ENCODE results near the gene LEF1. TPM values are rescaled to one million over a fixed set of nuclear protein-coding genes. Genes with fewer than 3 reads are reported as not detected.
A peak's percentile ranks its signal among the peaks of the same experiment; 100 is the strongest.

The LEF1 gene
- 4.3 TPM for total RNA-seq
- long read RNA-seq, partial matches to known transcripts: 1 of 5 reads
- long read RNA-seq, other reads (novel, unspliced or antisense): 0 of 5 reads

DNA sequence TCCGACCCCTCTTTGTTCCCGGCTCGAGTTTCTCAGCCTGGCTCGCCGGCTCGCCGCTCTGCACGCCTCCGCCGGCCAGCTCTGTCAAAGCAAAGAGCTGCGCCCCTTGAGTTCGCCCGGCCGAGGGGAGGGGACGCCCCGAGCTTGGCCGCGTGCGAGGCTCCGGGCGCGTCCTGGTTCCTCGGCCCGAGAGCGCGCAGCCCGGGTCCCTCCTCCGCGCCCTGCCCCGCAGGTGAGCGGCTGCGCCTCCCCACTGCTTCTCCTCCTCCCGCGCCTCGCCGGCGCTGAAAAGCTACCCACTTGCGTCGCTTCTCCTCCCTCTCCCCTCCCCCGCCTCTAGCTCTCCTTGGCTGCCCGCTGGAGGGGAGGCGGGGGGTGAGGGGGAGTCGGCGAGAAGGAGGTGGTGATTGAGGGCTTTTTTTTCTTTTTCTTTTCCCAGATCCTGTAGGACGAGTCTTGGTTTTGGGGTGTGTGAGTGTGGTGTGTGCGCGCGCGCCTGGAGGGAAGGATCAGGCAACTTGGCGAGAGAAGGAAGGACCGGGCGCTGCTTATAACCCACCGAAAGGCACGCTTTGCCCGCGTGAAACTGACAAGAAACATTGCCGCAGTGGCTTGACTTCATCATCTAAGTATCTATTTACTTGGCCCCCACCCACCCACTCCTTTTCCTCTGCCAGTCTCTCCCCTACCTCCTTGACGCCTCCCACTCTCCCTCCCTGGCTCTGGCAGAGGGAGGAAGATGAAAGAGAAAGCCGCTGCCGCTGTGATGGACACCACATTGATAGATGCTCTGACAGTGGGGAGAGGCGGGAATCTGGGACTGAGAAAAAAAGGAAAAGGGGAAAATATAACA lies at the start of gene LEF1:
TSS of gene LEF1 (minus strand) at position 262 of the 853 bp plus-strand sequence. CDS start 1,165 bp downstream, outside the sequence.
- no peaks in the 10 kb centered on the region for H3K36me3 ChIP-seq
- peaks cover 77% of the 10 kb centered on the region for H3K27me3 ChIP-seq (ENCODE audit: low read depth)
- intact Hi-C loops (cut with DNase I): no loop called here
- peak within 1 kb of the TSS; percentile 65 for H3K4me3 ChIP-seq
- peak within 1 kb of the TSS; percentile 18 for H3K27ac ChIP-seq
- peaks cover 46% of the 10 kb centered on the region for H3K4me1 ChIP-seq
- no peaks in the 10 kb centered on the region for H3K9me3 ChIP-seq
- peak; percentile 34 to 51 for ATAC-seq
- no peak for DNase-seq
- TF ChIP-seq, protein P1, sequence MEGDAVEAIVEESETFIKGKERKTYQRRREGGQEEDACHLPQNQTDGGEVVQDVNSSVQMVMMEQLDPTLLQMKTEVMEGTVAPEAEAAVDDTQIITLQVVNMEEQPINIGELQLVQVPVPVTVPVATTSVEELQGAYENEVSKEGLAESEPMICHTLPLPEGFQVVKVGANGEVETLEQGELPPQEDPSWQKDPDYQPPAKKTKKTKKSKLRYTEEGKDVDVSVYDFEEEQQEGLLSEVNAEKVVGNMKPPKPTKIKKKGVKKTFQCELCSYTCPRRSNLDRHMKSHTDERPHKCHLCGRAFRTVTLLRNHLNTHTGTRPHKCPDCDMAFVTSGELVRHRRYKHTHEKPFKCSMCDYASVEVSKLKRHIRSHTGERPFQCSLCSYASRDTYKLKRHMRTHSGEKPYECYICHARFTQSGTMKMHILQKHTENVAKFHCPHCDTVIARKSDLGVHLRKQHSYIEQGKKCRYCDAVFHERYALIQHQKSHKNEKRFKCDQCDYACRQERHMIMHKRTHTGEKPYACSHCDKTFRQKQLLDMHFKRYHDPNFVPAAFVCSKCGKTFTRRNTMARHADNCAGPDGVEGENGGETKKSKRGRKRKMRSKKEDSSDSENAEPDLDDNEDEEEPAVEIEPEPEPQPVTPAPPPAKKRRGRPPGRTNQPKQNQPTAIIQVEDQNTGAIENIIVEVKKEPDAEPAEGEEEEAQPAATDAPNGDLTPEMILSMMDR (IDR thresholded peaks at IDR 0.05): no peak

DNA sequence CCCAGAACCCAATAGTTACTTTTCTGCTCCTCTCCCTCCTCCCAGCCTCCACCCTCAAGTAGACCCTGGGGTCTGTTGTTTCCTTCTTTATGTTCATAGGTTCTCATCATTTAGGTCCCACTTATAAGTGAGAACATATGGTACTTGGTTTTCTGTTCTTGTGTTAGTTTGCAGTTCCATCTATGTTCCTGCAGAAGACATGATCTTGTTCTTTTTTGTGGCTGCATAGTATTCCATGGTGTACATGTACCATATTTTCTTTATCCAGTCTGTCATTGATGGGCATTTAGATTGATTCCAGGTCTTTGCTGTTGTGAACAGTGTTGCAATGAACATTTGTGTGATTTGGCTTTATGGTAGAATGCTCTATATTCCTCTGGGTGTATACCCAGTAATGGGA lies 47.8 kb upstream of the LEF1 start:
- H3K27me3 ChIP-seq (ENCODE audit: low read depth): no peaks in the 10 kb centered on the region
- DNase-seq (no peak), ATAC-seq (no peak)
- TF ChIP-seq, protein P1 (IDR thresholded peaks at IDR 0.05): no peak
- no peak overlapping the region for H3K27ac ChIP-seq
- no peaks in the 10 kb centered on the region for H3K36me3 ChIP-seq
- no peak overlapping the region for H3K4me3 ChIP-seq
- H3K9me3 ChIP-seq: no peaks in the 10 kb centered on the region
- no peaks in the 10 kb centered on the region for H3K4me1 ChIP-seq
- intact Hi-C loops (cut with DNase I): no loop called here

DNA sequence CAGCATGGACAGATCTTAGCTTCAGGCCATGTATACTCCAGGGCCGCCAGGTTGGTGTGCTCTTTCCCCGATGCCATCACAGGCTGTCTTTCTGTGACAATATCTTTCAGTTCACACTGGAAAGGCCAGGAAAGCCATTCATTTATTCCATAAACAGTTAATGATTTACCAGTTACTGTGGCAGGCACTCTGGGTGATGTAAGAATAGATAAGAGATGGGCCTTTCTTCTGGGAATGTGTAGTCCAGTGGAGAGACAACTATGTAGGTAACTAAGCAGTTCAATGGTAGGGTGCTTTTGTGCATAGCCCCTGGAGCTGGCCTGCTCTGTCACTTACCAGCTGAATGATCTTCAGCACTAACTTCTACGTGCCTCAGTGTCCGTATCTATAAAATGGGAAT lies 46.3 kb upstream of the LEF1 start:
- H3K4me1 ChIP-seq: no peaks in the 10 kb centered on the region
- H3K27me3 ChIP-seq (ENCODE audit: low read depth): no peaks in the 10 kb centered on the region
- DNase-seq (no peak), ATAC-seq (no peak)
- H3K27ac ChIP-seq: no peak overlapping the region
- no peak overlapping the region for H3K4me3 ChIP-seq
- no peaks in the 10 kb centered on the region for H3K9me3 ChIP-seq
- no peaks in the 10 kb centered on the region for H3K36me3 ChIP-seq
- TF ChIP-seq, protein P1 (IDR thresholded peaks at IDR 0.05): no peak
- intact Hi-C loops (cut with DNase I): no loop called here

DNA sequence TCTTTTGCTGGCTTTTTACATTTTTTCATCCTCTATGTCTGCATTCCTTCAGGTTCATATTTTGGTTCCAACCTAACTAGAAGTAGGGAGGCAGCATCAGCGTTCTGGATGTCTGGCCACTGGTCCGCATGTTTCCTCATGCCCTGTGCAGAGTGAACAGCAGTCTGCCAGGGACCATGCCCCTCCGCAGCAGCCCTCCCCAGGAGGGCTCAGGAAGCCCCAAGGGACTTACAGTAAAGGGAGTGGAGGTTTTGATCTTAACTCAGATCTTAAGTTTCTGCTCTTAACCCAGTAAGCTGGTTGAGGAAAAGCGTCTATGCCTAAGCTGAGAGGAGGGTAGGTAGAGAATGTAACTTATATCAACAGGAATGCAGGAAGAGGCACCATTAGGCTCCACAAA lies 45.0 kb upstream of the LEF1 start:
- intact Hi-C loops (cut with DNase I): no loop called here
- no peaks in the 10 kb centered on the region for H3K36me3 ChIP-seq
- ATAC-seq (no peak), DNase-seq (no peak)
- H3K27me3 ChIP-seq (ENCODE audit: low read depth): no peaks in the 10 kb centered on the region
- no peak overlapping the region for H3K4me3 ChIP-seq
- no peaks in the 10 kb centered on the region for H3K4me1 ChIP-seq
- no peaks in the 10 kb centered on the region for H3K9me3 ChIP-seq
- TF ChIP-seq, protein P1 (IDR thresholded peaks at IDR 0.05): no peak
- H3K27ac ChIP-seq: no peak overlapping the region

DNA sequence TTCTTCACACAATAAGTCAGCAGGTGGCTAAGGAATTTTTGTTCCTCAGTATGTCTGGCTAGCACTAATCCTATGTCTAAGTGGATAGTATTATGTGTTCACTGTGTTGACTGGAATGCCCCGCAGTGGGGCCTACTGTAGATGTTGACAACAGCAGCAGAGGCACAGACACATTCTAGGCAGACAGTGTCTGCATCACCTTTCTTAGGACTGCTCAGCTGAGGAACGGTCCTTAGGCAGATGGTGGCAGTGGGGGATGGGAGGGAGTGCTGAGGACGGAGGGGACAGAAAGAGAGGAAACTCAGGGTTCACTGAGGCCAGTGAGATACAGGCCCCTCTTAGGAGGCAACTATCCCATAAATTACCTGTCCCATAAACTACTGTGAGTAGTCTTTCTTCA lies 44.6 kb upstream of the LEF1 start:
- intact Hi-C loops (cut with DNase I): no loop called here
- TF ChIP-seq, protein P1 (IDR thresholded peaks at IDR 0.05): no peak
- H3K4me1 ChIP-seq: no peaks in the 10 kb centered on the region
- no peak overlapping the region for H3K4me3 ChIP-seq
- no peak for DNase-seq
- no peaks in the 10 kb centered on the region for H3K36me3 ChIP-seq
- H3K27ac ChIP-seq: no peak overlapping the region
- no peak for ATAC-seq
- no peaks in the 10 kb centered on the region for H3K9me3 ChIP-seq
- H3K27me3 ChIP-seq (ENCODE audit: low read depth): no peaks in the 10 kb centered on the region
